ENCODE data around the gene HDAC9.

The HDAC9 gene

DNA sequence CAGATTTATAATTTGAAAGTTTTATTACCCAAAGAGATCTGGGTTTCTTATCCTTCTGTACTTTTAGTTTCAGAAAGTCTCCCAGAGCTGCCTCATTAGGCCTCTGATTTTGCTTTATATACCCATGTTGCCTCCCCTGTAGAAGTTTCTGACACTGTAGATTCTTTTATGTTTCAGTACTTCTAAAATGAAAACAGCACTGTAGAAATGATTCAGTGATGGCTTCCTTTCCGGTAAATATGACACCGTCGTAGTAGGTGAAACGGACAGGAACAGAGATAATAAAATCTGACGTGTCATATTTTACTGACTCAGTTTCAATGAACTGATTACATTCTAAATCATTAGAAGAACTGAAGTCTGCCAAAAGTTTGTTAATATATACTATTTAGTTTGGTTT, 349.2 kb downstream of the HDAC9 start:
- Mint-ChIP-seq H3K9me3 (no peaks in the 10 kb centered on the region), H3K4me1 (no peaks in the 10 kb centered on the region), H3K4me3 (no peak overlapping the region), H3K27me3 (no peaks in the 10 kb centered on the region), H3K27ac (no peak overlapping the region)
- no peak for DNase-seq
- no peak for ATAC-seq

- DNase-seq (no peak), ATAC-seq (no peak)
- H3K4me1 Mint-ChIP-seq = no peaks in the 10 kb centered on the region
- H3K4me3 Mint-ChIP-seq = no peak overlapping the region
- H3K27me3 Mint-ChIP-seq = no peaks in the 10 kb centered on the region
- H3K9me3 Mint-ChIP-seq = no peaks in the 10 kb centered on the region
- H3K27ac Mint-ChIP-seq = no peak overlapping the region
Observed at GRCh38 chr7:18845700-18846099, 350.2 kb downstream of the HDAC9 start.

DNA sequence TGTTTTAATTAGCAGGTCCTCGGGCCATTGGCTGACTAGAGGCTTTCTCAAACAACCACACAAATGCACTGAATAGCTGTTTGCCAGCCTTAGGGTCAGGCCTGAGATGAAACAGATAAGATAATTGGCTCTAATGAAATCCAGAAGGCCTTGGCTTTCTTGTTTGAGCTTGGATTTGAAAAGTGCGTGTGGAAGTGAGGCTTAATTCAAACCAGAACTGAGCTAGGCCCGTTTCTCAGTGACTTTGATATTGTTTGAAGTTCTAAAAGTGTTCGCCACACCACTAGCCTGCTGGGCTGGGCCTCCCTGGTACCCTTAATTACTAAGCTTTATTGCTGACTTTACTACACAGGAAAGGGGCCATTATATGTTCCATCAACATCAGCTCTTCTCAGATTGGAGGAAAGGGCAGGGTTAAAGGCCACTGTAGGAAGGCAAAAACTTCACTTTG, 351.2 kb downstream of the HDAC9 start:
- no peak overlapping the region for H3K27ac Mint-ChIP-seq
- H3K9me3 Mint-ChIP-seq = peaks cover 0 to 8% of the 10 kb centered on the region in 2 donors
- no peaks in the 10 kb centered on the region for H3K27me3 Mint-ChIP-seq
- ATAC-seq (no peak), DNase-seq (no peak)
- H3K4me3 Mint-ChIP-seq = no peak overlapping the region
- no peaks in the 10 kb centered on the region for H3K4me1 Mint-ChIP-seq

- Mint-ChIP-seq H3K27ac (no peak overlapping the region), H3K9me3 (peaks cover 0 to 8% of the 10 kb centered on the region in 2 donors), H3K27me3 (no peaks in the 10 kb centered on the region), H3K4me3 (no peak overlapping the region), H3K4me1 (no peaks in the 10 kb centered on the region)
- no peak for ATAC-seq
- DNase-seq = no peak
Observed at GRCh38 chr7:18849130-18849529, 353.6 kb downstream of the HDAC9 start.

DNA sequence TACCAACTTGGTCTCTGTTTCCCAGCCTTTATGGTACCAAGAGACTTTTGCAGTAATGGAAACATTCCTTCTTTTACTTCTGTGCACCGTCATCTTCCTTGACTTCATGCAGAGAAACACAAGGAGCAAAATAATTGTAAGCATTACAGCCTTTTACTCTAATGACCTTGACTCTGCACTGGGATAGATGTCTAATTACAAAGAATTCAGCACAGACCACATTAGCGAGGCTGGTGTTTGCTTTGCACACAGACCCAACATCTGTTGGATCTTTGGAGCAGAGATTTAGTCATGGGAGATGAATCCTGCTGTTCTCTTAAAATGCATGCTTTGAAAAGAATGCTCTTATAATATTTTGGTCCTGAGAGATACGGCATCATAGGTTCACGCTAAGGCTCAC, 360.2 kb downstream of the HDAC9 start:
- Mint-ChIP-seq H3K4me3 (no peak overlapping the region), H3K9me3 (peaks cover 6 to 8% of the 10 kb centered on the region in 2 donors), H3K27me3 (no peaks in the 10 kb centered on the region), H3K4me1 (no peaks in the 10 kb centered on the region), H3K27ac (no peak overlapping the region)
- no peak for DNase-seq
- no peak for ATAC-seq

DNA sequence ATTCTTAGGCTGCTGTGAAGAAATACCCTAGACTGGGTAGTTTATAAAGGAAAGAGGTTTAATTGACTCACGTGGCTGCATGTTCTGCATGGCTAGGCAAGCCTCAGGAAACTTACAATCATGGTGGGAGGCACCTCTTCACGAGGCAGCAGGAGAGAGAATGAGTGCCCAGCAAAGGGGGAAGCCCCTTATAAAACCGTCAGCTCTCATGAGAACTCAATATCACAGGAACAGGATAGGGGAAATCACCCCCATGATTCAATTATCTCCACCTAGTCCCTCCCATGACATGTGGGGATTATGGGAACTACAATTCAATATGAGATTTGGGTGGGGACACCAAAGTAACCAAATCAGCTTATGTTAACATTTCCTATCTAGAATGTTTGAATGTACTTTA, 362.7 kb downstream of the HDAC9 start:
- H3K4me3 Mint-ChIP-seq = no peak overlapping the region
- H3K9me3 Mint-ChIP-seq = peaks cover 10 to 13% of the 10 kb centered on the region in 2 donors
- H3K27me3 Mint-ChIP-seq = no peaks in the 10 kb centered on the region
- ATAC-seq = no peak
- no peak overlapping the region for H3K27ac Mint-ChIP-seq
- no peak for DNase-seq
- no peaks in the 10 kb centered on the region for H3K4me1 Mint-ChIP-seq

DNA sequence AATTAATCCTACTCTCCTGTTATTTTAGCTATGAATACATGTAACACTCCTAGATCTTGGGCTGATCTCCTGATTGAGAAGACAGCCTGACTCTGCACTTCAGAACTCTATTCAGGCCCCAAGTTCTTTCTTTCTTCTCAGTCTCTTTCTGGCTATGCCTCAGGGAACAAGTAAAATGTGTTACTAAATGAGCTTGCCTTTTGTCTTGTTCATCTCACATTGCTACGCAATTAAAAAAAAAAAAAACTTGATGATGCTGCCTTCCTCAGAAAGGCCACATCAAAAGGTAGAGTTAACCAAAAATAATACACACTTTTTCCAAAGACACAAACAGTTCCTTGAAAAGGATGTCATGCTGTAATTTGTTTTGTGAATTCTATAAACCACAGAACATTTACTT, 363.8 kb downstream of the HDAC9 start:
- DNase-seq (no peak), ATAC-seq (peak; percentile 33)
- no peak overlapping the region for H3K27ac Mint-ChIP-seq
- no peaks in the 10 kb centered on the region for H3K4me1 Mint-ChIP-seq
- peaks cover 10 to 16% of the 10 kb centered on the region in 2 donors for H3K9me3 Mint-ChIP-seq
- H3K4me3 Mint-ChIP-seq = no peak overlapping the region
- no peaks in the 10 kb centered on the region for H3K27me3 Mint-ChIP-seq

GRCh38 chr7:18860221-18860620, 364.7 kb downstream of the HDAC9 start:
- H3K27me3 Mint-ChIP-seq = no peaks in the 10 kb centered on the region
- DNase-seq = no peak
- ATAC-seq = no peak
- no peak overlapping the region for H3K4me3 Mint-ChIP-seq
- peaks cover 15 to 23% of the 10 kb centered on the region in 2 donors for H3K9me3 Mint-ChIP-seq
- no peaks in the 10 kb centered on the region for H3K4me1 Mint-ChIP-seq
- no peak overlapping the region for H3K27ac Mint-ChIP-seq

DNA sequence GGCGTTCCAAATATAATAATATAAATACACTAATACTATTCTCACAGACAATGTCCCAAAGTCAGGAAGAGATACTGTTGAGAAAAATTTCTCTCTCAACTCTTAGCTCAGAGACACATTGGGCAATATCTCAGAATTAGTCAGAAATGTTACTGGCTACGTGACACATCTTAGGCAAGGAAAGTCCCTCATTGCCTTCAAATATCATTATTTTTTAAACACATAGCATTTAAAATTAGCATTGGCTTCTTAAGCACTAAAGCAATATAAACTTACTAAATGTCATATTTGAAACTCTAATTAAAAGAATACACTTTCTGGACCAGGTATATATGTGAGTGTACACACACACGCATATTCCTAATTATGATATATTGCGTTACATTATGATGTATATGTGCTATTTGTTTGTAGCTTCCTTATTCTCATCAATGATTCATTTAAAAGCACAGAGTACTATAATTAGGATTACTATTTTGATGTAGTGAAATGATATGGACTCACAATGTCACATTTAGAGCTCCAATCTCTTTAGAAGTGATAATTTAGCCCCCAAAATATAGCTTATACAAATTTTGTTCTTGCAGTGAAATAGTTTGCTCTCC, 366.1 kb downstream of the HDAC9 start:
- ATAC-seq = no peak
- Mint-ChIP-seq H3K4me1 (no peaks in the 10 kb centered on the region), H3K9me3 (peaks cover 17 to 25% of the 10 kb centered on the region in 2 donors), H3K27me3 (no peaks in the 10 kb centered on the region), H3K4me3 (no peak overlapping the region), H3K27ac (no peak overlapping the region)
- no peak for DNase-seq

DNA sequence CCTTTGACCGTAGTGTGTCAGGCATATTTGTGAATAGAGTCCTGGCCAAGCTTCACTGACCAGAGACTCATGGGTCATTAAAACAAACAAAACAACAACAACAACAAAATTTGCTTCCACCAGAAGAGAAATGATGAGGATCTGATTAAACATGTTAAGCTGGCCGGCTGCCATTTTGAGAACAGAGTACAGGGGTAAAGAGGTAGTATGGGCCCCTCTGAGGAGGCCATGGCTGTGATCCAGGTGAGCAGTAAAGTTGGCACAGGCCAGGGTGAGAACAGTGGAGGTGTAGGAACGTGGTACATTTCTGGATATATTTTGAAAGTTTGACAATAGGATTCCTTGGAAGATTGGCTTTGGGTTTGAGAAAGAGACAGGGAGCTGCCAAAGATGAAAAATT, 369.4 kb downstream of the HDAC9 start:
- H3K4me3 Mint-ChIP-seq = no peak overlapping the region
- H3K27me3 Mint-ChIP-seq = no peaks in the 10 kb centered on the region
- peaks cover 17 to 23% of the 10 kb centered on the region in 2 donors for H3K9me3 Mint-ChIP-seq
- H3K27ac Mint-ChIP-seq = no peak overlapping the region
- no peaks in the 10 kb centered on the region for H3K4me1 Mint-ChIP-seq
- no peak for DNase-seq
- ATAC-seq = no peak

DNA sequence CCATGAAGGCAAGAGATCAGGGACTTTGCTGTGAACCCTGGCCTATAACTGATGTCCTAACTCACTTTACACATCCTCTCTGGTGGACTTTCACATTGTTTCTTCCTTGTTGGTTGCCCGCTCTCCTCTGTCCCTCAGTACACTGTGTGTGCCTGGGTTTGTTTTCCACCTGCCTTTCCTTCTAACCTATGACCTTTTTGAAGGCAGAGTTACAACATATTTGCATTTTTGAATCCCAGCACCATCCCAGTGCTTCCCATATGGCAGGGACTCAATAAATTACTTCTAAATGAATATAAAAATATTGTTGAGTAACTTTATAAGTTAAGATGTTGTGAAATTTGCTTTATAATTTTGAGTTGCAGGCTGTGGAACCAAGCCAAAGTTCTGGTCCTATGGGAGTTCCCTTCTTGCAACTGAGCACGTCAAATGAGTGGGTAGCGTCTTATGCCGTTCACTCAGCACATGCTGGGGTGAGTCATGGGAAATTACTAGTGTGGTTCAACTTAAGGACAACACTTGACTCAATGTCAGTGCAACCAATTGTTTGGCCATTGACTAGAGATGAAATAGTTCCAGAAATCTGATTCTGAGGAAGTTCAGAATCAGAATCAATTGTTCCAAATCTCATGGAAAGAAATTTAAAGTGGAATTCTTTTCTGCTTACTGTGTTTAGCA, 370.9 kb downstream of the HDAC9 start:
- ATAC-seq (peak; percentile 58), DNase-seq (no peak)
- Mint-ChIP-seq H3K9me3 (peaks cover 17 to 23% of the 10 kb centered on the region in 2 donors), H3K27ac (peak overlapping the region in 1 of 2 donors; percentile 14), H3K27me3 (no peaks in the 10 kb centered on the region), H3K4me1 (no peaks in the 10 kb centered on the region), H3K4me3 (no peak overlapping the region)

- peaks cover 0 to 4% of the 10 kb centered on the region in 2 donors for H3K9me3 Mint-ChIP-seq
- H3K27me3 Mint-ChIP-seq = no peaks in the 10 kb centered on the region
- H3K27ac Mint-ChIP-seq = no peak overlapping the region
- no peaks in the 10 kb centered on the region for H3K4me1 Mint-ChIP-seq
- ATAC-seq (no peak), DNase-seq (no peak)
- H3K4me3 Mint-ChIP-seq = no peak overlapping the region
Observed at GRCh38 chr7:18872344-18872743, 376.8 kb downstream of the HDAC9 start.

GRCh38 chr7:18873734-18874336, 378.3 kb downstream of the HDAC9 start:
- H3K27ac Mint-ChIP-seq = no peak overlapping the region
- H3K4me3 Mint-ChIP-seq = no peak overlapping the region
- ATAC-seq (no peak), DNase-seq (no peak)
- H3K4me1 Mint-ChIP-seq = no peaks in the 10 kb centered on the region
- H3K27me3 Mint-ChIP-seq = no peaks in the 10 kb centered on the region
- peaks cover 0 to 6% of the 10 kb centered on the region in 2 donors for H3K9me3 Mint-ChIP-seq

GRCh38 chr7:18874880-18875279, 379.3 kb downstream of the HDAC9 start:
- no peak for ATAC-seq
- Mint-ChIP-seq H3K4me1 (no peaks in the 10 kb centered on the region), H3K4me3 (no peak overlapping the region), H3K9me3 (peaks cover 0 to 7% of the 10 kb centered on the region in 2 donors), H3K27me3 (no peaks in the 10 kb centered on the region), H3K27ac (no peak overlapping the region)
- DNase-seq = no peak

DNA sequence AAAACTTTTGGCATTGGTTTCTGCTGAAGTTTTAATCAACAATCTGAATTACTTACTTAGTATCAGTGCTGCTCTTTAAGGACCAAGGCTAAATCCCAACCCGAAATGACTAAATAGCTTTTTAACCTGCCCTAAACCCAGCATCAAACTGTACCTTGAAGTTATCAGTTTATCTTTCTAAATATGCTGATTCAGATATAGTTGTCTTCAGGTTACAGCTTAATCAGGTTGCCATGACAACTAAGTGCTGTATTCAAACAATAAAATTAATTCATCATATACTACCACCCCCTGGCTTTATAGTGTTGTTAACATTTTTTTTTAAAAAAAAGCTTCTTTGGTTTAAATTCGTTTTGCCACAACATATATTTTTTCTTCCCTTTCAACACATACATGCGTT, 382.3 kb downstream of the HDAC9 start:
- Mint-ChIP-seq H3K9me3 (peaks cover 0 to 7% of the 10 kb centered on the region in 2 donors), H3K27ac (no peak overlapping the region), H3K4me3 (no peak overlapping the region), H3K4me1 (no peaks in the 10 kb centered on the region), H3K27me3 (no peaks in the 10 kb centered on the region)
- ATAC-seq (no peak), DNase-seq (no peak)

DNA sequence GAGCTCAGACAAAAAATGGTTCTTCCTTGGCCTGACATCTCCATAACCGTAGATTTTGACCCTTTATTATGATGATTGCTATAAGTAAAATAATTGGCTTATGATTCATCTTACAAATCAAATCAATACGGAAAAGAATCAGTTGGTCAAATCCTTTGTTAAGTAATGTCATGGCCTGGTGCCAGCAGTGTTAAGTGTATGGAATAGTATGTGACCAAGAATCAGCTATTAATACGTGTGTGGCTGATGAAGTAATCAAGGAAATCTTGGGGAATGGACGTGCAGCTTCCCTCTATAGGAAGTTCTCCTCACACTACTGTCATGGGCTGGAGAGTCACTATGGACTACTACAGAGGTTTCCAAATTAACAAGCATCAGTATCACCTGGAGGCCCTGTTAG, 391.3 kb downstream of the HDAC9 start:
- no peak overlapping the region for H3K27ac Mint-ChIP-seq
- no peaks in the 10 kb centered on the region for H3K4me1 Mint-ChIP-seq
- no peak for ATAC-seq

More for the DNA sequence above, 391.3 kb downstream of the HDAC9 start:
- Mint-ChIP-seq H3K9me3 (no peaks in the 10 kb centered on the region), H3K4me3 (no peak overlapping the region), H3K27me3 (no peaks in the 10 kb centered on the region)
- no peak for DNase-seq
